Stimulated activated CD8-positive, alpha-beta memory T cell treated with anti-CD3 and anti-CD28 coated beads, Interleukin-7, amount 100 ng/mL, for 4 hours (primary cell): ENCODE results near the gene CYP2E1.
"Not testable (repeated sequence)": the region's sequence is repeated elsewhere in the genome, so short reads cannot be mapped to it uniquely, and the experiment has no call there.

ENCODE experiments used
- DNase-seq, 2 donors: peaks; one replicate each; pipeline ENCODE4 v3.0.0-alpha.2; 2020; ENCODE audit warnings: low read depth in 2 of 2

Gene CYP2E1

DNA sequence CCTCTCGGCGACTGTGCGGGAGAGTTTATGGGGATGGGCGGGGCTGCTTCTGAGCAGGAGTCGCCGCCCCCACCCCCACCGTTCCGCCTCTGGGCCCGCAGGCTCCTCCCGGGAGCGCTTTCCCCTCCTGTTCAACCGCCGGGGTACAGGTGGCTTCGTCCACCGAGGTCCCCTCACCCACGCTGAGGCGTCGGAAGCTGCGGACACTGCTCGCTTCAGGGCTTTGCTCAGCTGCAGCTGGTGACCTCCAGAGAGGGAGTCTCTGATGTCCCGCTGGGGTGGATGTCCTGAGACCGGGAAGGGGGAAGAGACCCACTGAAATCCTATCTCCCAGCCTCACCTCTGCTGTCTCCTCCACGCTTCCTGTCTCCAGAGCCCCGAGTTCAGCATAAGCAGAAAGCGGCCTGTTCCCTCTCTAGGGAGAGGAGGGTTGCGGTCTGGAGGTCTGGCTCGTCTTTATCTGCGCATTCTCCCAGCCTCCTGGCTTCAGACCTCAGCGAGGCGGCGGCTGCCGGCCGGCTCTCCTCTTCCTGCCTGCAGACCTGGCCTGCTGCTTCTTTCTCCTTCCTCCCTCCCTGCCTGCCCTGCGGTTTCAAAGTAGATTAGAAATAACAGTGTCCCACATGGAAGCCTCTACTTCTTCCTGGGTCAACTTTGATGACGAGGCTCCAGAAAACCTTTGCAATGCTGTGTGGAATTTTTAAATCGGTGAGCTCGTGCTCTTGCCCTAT, 1.8 kb downstream of the CYP2E1 start:
- DNase-seq: no peak

DNA sequence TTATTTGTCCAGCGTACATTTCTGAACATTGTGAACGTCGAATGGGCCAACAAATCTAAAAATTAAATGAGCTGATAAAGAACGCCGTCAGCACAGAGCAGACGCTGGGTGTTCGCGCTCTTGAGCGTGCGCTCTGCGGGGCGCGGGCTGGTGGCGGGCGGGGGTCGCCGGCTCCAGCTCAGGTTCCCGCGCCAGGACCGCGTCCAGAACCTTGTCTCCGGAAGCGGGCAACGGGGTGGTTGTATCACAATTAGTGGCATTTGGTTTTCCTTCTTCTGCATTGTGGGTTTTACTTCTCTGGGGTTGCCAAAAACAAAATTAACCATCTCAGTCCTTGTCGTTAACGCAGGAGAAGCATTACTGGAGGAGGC, 2.4 kb downstream of the CYP2E1 start:
- DNase-seq: no peak

DNA sequence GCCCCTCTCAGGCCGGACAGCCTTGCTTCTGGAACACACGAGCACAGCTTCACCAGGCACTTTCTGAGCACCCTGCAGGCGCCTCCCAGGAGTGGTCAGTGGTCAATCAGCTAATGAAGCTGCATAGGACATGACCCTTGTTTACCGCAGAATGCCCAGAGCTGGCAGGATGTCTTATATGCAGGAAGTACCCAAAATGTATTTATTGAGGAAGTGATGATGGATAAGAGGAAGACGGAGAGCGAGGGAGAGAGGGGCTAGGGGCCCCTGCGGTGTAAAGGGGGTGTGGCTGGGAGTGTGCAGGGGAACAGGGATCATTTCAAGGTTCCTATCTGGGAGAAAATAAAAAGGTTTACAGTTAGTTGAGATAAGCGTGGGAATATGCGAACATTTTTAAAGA, 3.3 kb downstream of the CYP2E1 start:
- DNase-seq: no peak

DNA sequence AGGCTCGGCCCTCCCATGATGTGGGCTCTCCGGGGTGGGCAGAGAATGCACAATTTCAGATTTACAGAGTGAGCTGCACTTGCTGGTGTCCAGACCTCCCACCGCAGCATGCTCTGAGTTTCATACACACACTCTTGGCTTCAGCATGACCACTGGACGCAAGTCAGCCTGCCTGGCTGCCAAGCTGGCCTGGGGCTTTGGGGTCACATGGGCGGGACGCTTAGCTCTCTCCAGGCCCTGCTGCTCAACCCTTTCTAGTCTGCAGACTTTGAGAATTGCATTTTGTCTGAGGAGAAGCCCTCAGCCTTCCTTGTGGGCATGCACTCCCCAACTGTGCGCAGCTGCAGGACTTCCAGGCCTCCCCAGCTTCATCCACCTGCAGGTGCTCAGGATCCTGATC, 5.7 kb downstream of the CYP2E1 start:
- DNase-seq: no peak

DNA sequence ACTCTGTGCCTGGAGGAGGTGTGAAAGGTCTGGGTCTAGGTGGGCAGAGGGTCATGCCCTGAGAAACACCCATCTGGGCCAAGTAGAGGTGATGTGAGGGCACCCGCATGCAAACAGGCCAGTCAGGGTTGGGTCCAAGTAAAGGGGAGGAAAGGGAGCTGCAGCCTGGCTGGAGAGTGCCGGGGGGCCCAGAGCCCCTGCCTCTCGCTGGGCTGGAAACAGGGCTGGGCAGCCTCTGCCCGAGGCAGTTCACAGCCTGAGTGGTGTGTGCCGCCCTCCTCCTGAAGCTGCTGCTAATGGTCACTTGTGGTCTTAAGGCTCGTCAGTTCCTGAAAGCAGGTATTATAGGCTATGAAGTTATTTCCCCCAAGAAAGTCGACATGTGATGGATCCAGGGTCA, 7.3 kb downstream of the CYP2E1 start:
- DNase-seq: no peak

DNA sequence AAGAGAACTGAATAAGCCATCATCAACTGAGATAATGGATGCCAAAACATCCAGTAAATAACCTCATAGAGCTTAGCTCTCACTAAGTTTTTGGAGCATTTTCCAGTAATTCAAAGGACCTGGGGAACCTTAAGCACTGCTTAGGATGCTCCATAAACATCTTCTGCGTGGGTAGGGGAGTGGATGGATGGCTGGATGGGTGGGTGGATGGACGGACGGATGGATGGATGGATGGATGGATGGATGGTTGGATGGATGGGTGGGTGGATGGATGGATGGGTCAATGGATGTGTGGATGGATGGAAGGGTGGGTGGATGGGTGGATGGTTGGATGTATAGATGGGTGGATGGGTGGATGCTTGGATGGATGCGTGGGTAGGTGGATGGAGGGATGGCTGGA, 9.0 kb downstream of the CYP2E1 start:
- no peak for DNase-seq

DNA sequence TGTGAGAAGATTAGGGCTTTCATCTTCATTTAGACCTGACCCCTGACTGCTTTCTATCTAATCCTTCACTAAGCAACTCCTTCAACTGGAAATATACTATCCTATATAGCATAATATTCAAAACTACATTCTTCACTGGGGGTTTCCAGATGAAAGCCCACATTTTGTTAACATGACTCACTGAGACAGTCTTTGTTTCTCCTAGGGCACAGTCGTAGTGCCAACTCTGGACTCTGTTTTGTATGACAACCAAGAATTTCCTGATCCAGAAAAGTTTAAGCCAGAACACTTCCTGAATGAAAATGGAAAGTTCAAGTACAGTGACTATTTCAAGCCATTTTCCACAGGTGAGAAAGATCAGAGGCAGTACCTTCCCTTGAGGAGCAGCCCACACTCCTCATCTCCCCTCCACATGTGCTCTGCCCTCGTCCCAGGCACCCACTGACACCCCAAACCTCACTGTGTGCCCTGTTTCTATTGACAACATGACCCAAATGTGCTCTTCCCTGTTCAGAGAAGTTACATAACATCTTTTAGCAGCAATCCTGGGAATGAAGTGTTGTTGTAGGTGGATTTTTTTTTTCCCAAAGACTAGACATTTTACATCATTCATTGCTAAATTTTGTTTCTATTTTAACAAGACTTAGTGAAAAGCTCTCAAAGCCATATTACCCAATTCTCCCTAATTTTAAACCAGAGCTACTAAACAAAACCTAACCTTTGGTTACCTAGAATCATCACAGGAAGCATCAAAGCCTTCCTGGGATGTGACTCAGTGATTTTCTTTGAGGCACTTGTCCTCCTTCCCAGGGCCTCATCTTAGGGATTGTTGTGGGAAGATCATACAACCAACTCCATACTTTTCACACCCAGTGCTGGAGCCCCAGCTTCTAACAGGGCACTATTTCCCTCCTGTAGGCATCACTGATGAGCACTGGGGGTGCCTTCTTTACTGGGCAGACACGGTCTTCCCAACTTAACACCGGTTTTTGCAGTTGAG, 10.7 kb downstream of the CYP2E1 start:
- DNase-seq: no peak

DNA sequence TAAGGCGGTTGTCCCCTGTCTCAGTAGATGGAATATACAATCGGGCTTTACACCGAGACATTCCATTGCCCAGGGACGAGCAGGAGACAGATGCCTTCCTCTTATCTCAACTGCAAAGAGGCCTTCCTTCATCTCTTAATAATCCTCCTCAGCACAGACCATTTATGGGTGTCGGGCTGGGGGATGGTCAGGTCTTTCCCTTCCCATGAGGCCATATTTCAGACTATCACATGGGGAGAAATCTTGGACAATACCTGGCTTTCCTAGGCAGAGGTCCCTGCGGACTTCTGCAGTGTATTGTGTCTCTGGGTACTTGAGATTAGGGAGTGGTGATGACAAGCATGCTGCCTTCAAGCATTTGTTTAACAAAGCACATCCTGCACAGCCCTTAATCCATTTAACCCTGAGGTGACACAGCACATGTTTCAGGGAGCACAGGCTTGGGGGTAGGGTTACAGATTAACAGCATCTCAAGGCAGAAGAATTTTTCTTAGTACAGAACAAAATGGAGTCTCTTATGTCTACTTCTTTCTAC, 14.3 kb downstream of the CYP2E1 start:
- not testable (repeated sequence) for DNase-seq

DNA sequence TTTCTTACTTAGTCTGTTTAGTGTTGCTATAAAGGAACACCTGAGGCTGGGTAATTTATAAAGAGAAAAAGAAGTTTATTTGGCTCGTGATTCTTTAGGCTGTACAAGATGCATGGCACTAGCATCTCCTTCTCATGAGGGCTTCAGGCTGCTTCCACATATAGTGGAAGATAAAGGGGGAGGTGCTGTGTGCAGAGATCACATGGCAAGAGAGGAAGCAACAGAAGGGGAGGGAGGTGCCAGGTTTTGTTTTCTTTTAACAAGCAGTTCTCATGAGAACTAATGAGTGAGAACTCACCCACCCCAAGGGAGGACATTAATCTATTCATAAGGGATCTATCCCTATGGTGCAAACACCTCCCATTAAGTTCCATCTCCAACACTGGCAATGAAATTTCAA, 17.3 kb downstream of the CYP2E1 start:
- DNase-seq: no peak

DNA sequence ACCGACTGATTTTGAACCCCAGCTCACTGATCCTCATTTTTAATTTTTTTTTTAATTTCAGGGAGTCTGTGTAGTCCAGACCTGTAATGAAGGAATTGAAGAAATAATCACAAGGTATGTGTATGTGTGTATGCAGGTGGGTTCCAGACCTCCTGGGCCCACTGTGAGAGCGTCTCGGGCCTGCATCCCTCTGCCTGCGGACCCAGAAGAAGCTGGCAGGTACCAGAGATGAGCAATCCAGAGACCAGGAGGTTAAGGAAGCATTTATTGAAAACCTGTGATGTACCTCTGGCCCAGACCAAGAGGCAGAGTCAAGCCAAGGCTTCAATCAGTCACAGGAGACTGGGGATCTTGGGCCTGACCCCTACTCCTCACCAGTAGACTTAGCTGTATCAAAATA, 27.4 kb downstream of the CYP2E1 start:
- DNase-seq: no peak

DNA sequence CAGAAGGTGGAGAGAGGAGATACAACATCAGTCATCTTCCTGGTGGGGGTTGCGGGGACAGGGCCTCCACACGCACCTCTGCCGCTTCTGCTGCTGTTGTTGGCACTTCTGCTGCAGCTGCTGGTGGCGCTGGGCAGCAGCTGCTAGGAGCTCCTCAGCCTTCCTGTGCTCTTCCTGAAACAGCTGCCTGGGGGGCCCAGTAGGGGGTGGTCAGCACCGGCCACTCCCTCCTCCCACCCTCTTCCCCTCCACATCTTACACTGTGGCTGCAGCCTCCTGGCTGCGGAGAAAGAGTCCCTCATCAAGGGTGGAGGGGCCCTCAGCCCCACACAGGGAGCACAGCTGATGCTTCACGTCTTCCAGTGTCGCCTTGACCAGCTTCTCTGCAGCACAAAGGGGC, 28.4 kb downstream of the CYP2E1 start:
- no peak for DNase-seq

DNA sequence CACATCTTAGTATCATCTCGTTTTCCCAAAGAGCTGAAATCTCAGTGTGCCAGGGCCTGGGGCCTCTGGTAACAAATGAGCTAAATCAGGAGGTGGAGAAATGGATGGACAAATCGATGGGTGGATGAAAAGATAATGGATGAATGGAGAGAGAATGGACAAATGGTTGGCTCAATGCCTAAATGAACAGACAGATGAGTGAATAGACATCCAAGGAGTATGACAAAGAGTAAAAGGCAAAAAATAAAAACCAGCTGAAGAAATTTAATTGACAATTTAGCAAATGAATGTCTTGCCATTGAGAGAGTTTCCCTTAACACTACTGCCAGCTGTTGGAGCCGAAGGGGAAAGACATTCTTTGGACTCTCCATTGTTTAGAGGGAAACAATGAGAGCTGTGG, 30.2 kb downstream of the CYP2E1 start:
- no peak for DNase-seq

DNA sequence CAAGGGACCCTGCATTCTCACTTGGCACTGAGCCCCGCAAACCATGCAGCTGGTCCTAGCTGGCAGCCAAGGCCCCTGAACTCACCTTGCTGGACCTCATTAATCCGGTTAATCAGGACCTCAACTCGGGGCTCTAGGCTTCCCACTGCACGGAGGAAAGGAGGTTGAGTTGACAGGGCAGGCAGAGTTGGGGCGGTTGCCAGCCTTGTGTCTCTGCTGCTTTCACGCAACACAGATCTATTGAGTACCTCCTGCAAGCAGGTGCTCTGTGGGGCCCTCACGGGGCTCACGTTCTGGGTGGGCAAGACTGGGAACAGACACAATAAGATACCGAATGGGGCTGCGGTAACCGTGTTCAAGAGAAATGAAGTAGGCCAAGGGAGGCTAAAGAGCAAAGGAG, 32.1 kb downstream of the CYP2E1 start:
- no peak for DNase-seq

DNA sequence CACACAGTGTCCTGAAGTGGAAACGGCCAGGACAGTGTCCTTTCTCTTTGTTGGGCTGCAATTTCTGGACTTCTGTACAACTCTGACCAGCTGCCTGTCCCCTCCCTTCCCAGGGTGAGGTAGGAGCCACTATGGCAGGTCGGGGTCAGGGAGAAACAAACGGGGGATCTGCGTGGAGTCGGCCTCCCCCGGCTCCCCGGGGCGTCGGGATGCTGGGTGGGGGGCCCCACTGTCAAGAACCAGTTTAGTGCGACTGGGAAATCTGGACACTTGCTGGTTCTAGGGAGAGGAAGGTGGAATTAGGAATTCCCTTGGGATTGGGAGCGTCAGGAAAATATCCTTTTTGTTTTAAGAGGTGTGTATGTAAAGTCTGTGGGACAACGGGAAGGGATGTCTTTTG, 37.7 kb downstream of the CYP2E1 start:
- DNase-seq: no peak

DNA sequence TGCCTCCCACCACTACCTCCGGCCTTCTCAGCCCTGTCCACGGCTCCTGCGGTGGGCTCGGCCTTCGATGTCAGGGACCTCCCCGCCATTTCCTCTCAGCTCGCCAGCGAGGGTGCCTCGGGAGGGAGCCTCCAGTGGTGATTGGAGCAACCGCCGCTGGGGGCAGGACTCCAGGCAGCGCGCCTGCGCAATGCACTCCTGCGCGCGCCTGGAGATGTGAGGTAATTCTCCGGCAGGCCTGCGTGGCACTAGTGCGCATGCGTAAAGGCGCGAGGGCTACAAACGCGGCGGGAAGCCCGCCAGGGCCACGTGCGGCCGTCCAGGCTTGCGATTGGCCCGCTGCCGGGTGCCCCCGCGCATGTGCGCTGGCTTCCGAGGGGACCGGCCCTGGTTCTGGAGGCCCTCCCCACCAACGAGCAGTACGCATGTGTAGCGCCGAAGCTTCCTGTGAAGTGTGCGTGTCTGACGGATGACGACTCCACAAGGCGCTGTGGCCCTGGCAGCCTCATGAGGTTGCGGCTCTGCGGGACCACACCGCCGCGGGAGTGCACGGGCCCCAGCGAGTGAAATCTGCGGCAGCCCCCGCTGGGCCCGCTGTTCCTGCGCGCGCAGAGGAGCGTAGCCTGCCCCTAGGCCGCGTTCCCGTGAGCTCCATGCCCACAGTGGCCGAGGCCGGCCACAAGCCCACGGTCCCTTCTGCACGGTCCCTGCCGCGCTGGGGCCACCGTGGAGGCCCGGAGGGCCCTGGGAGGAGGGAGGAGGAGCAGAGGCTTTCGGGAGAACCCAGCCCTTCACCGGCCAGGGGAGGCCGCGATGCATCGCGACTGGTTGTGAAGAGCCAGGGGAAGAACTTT, 38.5 kb downstream of the CYP2E1 start, which contains the start of gene SYCE1:
SYCE1 (minus strand) TSS at position 143 of the 854 bp plus-strand sequence; CDS start at position 89, 54 bp downstream.
- no peak for DNase-seq

DNA sequence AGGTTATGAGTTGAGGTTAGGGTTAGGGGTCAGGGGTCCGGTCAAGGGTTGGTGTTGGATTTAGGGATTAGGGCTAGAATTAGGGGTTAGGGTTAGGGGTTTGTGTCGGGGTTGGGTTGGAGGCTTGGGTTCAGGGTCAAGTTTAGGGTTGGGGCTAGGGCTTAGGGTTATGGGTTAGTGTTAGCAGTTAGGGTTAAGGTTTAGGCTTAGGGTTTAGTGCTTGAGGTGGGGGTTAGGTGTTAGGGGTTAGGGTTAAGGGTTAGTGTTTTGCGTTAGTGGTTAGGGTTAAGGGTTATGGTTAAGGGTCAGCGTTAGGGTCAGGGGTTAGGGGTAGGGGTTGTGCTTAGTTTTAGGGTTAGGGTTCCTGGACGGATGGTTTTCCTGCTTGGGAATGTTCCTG, 40.0 kb downstream of the CYP2E1 start:
- DNase-seq: no peak

DNA sequence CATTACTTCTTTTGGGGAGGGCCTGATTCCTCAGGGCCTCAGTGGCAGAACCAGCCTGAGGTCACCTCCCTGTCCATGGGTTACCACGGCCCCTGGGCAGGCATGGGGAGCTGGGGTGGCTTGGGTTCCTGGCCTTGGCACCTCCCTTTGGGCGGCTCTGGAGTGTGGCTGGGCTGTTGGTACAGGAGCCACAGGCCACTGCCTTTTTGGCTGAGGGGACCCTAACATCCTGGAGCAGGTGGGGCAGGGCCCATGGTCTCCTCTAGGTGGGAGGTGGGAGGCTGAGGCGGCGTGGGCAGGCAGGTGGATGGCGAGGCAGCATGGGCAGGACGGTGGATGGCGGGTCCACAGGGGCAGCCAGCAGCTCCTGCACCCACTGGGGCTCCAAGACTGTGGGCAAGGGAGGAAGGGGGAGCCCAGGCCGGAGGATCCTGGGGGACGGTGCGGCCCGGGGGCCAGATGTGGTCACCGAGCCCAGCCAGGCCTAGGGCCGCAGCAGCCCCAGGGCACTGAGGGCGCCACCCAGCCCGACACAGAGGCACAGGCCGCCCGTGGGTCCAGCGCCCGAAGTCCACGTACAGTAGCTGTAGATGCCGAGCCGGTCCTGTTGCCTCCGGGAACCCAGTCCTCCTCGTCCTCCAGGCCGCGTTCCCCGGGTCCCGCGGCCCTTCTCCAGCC, 40.6 kb downstream of the CYP2E1 start:
- DNase-seq: no peak

DNA sequence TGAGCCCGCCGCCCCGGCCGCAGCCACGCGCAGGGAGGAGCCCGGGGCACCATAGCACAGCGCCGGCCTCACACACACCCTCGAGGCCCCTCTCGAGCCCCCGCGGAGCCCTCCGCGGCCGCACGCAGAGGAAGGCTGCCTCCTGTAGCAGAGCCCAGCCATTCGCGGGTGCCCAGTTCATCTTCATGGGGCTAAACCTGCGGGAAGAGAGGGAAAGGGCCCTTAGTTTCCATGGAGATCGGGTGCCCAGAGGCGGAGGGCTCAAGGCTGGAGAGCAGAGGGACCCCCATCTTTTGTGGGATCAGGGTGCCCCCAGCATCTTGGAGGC, 41.1 kb downstream of the CYP2E1 start:
- DNase-seq: no peak

DNA sequence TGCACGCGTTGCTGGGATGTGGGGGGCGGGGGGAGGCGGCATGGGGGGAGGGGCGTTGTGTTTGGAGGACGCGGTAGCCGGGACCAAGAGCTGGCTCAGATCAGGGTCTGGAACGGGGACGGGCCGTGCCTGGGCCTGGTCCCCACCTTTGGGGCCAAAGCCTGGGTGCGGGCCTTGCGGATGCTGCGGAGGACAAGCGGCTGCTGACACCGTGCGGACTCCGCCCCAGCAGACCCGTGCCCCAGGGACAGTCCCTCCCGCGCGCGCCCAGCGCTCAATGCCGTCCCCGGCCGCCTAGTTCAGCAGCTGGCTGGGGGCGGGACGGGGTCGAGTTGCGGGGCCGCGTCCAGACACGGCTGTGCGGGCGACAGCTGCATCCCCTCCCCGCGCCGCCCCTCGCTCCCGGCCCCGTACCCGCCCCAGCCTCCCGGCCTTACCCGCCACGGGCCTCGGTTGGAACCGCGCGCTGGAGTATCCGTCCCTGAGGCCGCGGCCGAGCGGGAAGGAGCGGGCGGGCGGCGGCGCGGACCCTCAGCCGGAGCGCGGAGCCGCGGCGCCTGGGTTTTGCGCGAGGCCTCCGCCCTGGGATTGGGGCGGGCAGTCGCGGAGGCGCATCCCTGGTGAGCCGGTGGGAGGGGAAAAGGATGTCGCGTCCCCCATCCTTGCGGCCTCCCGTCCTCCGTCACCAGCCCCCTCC, 41.8 kb downstream of the CYP2E1 start:
- DNase-seq: not testable (repeated sequence)

DNA sequence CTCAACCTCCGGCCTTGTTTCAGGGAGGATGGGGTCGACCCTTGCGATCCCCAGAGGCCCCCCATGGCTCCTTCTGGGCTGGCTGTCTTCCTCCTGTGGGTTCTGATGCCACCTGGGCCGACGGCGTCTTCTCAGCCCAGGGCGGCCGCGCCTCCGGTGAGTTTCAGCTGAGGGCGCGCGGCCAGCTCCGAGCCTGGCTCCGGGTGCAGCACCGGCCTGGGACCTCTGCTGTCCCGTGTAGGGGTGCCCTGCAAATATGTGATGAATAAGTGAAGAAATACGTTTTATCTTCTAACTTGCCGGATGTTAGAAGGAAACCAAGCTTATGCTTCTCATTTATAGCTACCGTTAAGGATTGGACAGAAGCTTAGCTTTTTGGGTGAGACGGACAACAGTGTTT, 42.6 kb downstream of the CYP2E1 start:
- not testable (repeated sequence) for DNase-seq

DNA sequence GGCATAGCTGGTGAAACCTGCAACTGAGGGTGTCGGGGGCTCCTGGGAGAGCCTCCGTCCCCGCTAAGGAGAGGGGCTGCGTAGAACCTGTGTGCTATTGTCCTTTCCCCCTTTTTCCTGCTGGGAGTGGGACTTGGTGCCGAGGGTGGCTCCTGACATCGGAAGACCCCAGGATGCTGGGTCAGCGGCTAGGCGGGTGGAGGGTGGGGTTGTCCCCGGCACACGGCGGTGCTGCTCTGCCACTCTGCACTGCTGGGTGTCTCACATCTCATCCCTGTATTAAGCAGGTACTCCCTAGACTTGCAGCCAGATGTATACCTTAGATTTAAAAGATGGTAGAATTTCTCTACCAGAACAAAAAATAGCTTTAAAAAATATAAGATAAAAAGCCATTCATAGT, 44.9 kb downstream of the CYP2E1 start:
- not testable (repeated sequence) for DNase-seq
